AG09319 (cell line): ENCODE measurements around the gene CATSPER3.
"Not testable (repeated sequence)": the region's sequence is repeated elsewhere in the genome, so short reads cannot be mapped to it uniquely, and the experiment has no call there.

Experiments used
- DNase-seq: peaks from one replicate; pipeline ENCODE4 v3.0.0-alpha.2; 2010; ENCODE audit warnings: low read depth; ENCODE audit errors: extremely low read depth
- TF ChIP-seq, protein P1 (sequence below): IDR thresholded peaks from 2 replicates; pipeline ENCODE4 v1.5.1; 2011; ENCODE audit warnings: low read depth, mild to moderate bottlenecking, inconsistent platforms, low read length, moderate library complexity

CATSPER3 gene

DNA sequence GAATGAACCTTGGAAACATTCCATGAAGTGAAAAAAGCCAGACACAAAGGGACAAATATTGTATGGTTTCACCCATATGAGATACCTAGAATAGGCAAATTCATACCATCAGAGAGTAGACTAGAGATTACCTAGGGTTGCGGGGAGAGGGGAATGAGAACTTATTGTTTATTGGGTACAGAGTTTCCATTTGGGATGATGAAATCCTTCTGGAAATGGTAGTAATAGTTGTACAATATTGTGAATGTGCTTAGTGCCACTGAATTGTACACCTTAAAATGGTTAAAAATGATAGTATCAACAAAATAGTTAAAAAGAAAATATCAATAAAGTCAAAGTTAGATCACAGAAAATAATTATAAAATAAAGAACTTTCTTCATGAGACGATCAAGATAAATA is 25.5 kb downstream of the CATSPER3 start:
- TF ChIP-seq, protein P1, sequence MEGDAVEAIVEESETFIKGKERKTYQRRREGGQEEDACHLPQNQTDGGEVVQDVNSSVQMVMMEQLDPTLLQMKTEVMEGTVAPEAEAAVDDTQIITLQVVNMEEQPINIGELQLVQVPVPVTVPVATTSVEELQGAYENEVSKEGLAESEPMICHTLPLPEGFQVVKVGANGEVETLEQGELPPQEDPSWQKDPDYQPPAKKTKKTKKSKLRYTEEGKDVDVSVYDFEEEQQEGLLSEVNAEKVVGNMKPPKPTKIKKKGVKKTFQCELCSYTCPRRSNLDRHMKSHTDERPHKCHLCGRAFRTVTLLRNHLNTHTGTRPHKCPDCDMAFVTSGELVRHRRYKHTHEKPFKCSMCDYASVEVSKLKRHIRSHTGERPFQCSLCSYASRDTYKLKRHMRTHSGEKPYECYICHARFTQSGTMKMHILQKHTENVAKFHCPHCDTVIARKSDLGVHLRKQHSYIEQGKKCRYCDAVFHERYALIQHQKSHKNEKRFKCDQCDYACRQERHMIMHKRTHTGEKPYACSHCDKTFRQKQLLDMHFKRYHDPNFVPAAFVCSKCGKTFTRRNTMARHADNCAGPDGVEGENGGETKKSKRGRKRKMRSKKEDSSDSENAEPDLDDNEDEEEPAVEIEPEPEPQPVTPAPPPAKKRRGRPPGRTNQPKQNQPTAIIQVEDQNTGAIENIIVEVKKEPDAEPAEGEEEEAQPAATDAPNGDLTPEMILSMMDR, result no peak
- DNase-seq, result no peak

DNA sequence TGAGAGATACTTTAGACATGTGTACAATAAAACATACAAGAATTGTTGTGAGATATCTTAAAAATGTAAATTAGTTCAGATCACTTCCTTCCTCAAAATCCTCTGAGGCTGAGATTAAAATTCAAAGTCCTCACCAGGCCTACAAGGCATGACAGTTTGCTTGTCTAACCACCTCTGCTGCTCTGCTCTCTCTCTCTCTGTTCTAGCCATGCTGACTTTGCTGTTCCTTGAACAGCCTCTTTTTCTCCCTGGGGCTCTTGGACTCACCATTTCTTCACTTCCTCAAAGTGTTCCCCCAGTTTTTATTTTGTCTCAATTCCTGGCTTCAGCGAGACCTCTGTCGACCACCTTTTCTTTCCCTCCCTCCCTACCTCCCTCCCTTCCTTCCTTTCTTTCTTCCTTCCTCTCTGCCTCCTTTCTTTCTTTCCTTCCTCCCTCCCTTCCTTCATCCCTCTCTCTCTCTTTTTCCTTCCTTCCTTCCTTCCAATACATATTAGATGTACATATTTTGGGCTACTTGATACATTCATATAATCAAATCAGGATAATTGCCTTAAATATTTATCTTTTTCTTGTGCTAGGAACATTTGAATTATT is 27.0 kb downstream of the CATSPER3 start:
- TF ChIP-seq, protein P1, result no peak
- DNase-seq, result no peak

DNA sequence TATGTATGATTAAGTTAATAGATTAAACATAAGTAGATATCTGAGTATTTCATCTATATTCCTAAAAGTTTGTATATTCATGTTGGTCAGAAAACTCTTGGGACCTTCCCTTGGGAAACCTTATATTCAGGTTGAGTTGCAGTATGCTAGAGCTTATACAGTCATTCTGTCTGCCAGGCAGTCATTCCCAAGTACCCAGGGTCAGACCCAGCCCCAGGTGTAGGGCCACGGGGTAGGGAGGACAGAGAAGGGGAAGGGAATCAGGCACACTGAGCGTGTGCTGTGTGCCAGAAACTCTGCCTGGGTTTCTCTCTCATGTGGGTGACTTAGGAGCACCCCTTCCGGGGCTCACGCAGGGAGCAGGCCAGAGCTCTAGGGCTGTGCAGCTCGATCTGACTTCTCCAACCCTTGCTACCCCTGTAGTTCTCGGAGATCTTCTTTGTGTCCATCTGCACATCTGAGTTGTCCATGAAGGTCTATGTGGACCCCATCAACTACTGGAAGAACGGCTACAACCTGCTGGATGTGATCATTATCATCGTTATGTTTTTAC is 28.2 kb downstream of the CATSPER3 start:
- DNase-seq, result no peak
- TF ChIP-seq, protein P1, result no peak

DNA sequence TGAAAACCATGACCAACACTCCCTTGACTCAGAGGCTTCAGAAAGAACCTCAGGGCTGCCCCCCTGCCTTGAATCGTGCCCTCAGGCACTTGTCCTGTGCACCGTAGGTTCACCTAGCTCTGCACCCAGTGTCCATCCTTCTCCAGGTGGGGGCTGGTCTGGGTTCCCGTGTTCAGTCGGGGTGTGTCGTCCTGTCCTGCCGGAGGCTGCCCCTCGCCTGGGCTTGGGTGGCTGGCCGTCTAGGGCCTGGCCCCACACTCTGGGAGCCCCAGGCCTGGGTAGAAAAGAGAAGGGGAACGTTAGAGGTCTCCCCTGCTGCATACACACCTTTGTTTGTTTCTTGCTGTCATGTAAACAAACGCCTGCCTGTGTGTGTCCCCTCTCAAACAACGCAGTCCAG is 29.3 kb downstream of the CATSPER3 start:
- DNase-seq, result no peak
- TF ChIP-seq, protein P1, result no peak

DNA sequence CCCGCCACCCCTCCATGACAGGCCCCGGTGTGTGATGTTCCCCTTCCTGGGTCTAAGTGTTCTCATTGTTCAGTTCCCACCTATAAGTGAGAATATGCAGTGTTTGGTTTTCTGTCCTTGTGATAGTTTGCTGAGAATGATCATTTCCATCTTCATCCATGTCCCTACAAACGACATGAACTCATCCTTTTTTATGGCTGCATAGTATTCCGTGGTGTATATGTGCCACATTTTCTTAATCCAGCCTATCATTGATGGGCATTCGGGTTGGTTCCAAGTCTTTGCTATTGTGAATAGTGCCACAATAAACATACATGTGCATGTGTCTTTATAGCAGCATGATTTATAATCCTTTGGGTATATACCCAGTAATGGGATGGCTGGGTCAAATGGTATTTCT is 30.4 kb downstream of the CATSPER3 start:
- DNase-seq, result not testable (repeated sequence)

DNA sequence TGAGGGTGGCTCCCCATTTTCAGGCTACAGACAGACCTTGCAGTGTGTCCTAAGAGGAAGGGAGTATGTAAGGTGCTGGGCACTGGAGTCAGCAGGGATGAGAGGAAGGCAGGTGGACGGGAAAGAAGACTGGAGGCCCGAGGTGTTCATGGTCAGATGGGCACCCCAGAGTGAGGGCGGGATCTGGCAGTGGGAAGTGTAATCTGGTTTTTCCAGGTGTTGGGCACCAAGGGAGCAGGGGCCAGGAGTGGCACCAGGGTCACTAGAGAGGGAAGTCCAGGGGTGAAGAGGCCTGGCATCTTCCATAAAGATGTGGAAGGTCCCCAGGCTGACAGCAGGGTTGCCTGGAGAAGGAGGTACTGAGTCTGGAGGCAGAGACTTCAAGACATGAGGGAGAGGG is 36.7 kb downstream of the CATSPER3 start:
- no peak for DNase-seq
- TF ChIP-seq, protein P1, result no peak

DNA sequence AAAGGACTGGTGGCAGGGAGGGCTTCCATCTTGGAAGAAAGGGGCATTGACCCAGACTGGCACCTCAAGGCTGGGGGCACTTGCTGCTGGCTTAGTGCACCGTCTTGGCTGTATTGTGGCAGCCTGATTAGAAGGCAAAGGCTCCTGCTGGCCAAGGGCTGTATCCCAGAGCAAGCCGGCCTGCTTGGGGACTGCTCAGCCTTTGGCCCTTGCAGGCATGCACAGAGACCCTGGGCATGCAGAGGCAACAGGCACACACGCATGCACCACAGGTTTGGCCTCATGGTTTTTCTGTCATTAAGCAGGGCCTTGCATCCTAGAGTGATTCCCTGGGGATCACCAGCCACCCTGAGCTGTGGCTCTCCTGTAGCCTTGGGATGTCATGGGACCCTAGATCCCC is 37.4 kb downstream of the CATSPER3 start:
- TF ChIP-seq, protein P1, result no peak
- no peak for DNase-seq

DNA sequence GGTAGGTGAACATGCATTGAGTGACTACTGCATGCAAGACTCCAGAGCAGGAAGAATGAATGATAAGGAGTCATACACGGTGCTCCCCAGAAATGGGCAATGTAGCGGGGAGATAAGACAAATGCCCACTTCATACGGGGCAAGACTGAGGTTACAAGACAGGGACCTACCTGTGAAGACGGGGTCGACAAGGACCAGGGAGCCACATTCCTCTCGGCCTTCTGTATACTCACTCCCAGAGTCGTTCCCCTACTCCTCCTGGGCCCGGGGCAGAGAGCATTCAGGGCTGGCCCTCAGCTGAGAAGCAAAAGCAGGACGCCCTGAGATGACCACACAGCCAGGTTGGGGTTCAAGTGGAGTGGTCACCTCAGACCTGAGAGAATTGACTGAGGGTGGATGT is 39.6 kb downstream of the CATSPER3 start:
- no peak for DNase-seq
- TF ChIP-seq, protein P1, result no peak
